GM23338 (cell line): Measurements from ENCODE around the gene HSDL2.

Experiments used
- EZH2 ChIP-seq: fragments of 200-600 bp; sonication (generic); IDR thresholded peaks from one replicate; pipeline ENCODE4 v1.8.0; 2017; ENCODE audit warnings: antibody characterized with exemption, mild to moderate bottlenecking, low read depth; ENCODE audit not compliant: unreplicated experiment
- EZH2phosphoT487 ChIP-seq: fragments of 200-600 bp; sonication (generic); IDR thresholded peaks from one replicate; pipeline ENCODE4 v1.8.1; 2018; ENCODE audit warnings: antibody characterized with exemption; ENCODE audit not compliant: unreplicated experiment
- NANOG ChIP-seq: IDR thresholded peaks from 2 replicates; pipeline ENCODE4 v1.6.1; 2016; ENCODE audit warnings: antibody characterized with exemption, borderline replicate concordance
- ZNF114 ChIP-seq: fragments of 250-450 bp; sonication (Bioruptor Pico); IDR thresholded peaks from 2 replicates; pipeline ENCODE4 v1.5.0; 2020; ENCODE audit warnings: mild to moderate bottlenecking, moderate library complexity
- TF ChIP-seq, protein P1 (sequence below), 2 experiments: fragments of 200-600 bp in 1 of 2; sonication (generic) in 1 of 2; conservative IDR thresholded peaks; 2 replicates each; pipeline versions ENCODE4 v1.5.1 to v1.6.1; 2016 to 2017; ENCODE audit warnings: antibody characterized with exemption in 2 of 2, low read depth in 2 of 2, mild to moderate bottlenecking in 2 of 2, moderate library complexity in 1 of 2

DNA sequence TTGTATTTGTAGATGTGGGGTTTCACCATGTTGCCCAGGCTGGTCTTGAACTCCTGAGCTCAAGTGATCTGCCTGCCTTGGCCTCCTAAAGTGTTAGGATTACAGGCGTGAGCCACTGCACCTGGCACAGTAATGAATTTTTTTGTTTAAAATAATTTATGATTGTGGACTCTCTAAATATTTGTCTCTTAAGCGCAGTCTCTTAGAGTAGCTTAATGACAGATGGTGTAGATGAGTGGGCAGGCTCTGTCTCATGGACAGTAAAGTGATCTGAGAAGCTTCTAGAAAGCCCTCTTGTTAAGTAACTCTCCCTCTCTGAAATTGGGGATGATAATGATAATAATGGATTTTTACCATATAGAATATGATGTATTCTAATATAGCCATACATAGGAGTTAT is 59.3 kb downstream of the HSDL2 start:
- TF ChIP-seq, protein P1, sequence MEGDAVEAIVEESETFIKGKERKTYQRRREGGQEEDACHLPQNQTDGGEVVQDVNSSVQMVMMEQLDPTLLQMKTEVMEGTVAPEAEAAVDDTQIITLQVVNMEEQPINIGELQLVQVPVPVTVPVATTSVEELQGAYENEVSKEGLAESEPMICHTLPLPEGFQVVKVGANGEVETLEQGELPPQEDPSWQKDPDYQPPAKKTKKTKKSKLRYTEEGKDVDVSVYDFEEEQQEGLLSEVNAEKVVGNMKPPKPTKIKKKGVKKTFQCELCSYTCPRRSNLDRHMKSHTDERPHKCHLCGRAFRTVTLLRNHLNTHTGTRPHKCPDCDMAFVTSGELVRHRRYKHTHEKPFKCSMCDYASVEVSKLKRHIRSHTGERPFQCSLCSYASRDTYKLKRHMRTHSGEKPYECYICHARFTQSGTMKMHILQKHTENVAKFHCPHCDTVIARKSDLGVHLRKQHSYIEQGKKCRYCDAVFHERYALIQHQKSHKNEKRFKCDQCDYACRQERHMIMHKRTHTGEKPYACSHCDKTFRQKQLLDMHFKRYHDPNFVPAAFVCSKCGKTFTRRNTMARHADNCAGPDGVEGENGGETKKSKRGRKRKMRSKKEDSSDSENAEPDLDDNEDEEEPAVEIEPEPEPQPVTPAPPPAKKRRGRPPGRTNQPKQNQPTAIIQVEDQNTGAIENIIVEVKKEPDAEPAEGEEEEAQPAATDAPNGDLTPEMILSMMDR (conservative IDR thresholded peaks at IDR 0.05; ENCODE audit: low read depth in 2 of 2): no peak
- no peak for TF ChIP-seq EZH2
- no peak for TF ChIP-seq EZH2phosphoT487
- no peak for TF ChIP-seq NANOG
- no peak for TF ChIP-seq ZNF114 (CRISPR knock-in tag)
